HepG2 (cell line): ENCODE measurements around the gene SOX12. TPM values are rescaled to one million over a fixed set of nuclear protein-coding genes. Genes with fewer than 3 reads are reported as not detected.

ENCODE experiments used
- ATAC-seq: fragments of 200-7000 bp; cut with Tn5 transposase; 3 replicates; pipeline ENCODE4 v1.9.1; 2020; ENCODE audit warnings: mild to moderate bottlenecking, moderate library complexity
- BruUV-seq: library from RNA; stranded (reverse); fragments of 400-500 nt; replicated peaks from 2 replicates; lab custom pipeline; 2021; lab: Mats Ljungman, UMichigan
- CTCF ChIA-PET: fragments of 300-600 bp; formaldehyde crosslinking; extraction: SDS; loops from one replicate; lab custom pipeline; 2021; ENCODE audit warnings: low total read pairs, inconsistent platforms, low intra/inter-chr PET ratio; lab: Yijun Ruan, JAX
- POLR2A ChIA-PET: fragments of 350-600 bp; sonication (Branson Sonifier 250); formaldehyde crosslinking; loops from one replicate; lab custom pipeline; 2020; ENCODE audit warnings: antibody characterized with exemption, inconsistent platforms; lab: Yijun Ruan, JAX
- DNase-seq: peaks from one replicate; pipeline ENCODE4 v3.0.0-alpha.2; 2015; ENCODE audit warnings: low spot score
- FAIRE-seq: peaks from 3 replicates; lab custom pipeline; 2011; peaks lifted over from hg19 to GRCh38; lab: Jason Lieb, UNC
- H2AFZ ChIP-seq: one replicate; pipeline ENCODE4 v1.6.1; 2011; ENCODE audit warnings: low read length, inconsistent platforms
- H3K27ac ChIP-seq: fragments of 300-600 bp; 3 replicates; pipeline ENCODE4 v1.8.0; 2011; ENCODE audit warnings: mixed run types, mild to moderate bottlenecking, mixed read lengths, low read length, inconsistent platforms; ENCODE audit not compliant: insufficient read depth; ENCODE audit errors: extremely low read length
- H3K27me3 ChIP-seq, 2 experiments: fragments of 200-600 bp in 1 of 2; 2 replicates in 1 of 2; 3 replicates in 1 of 2; pipeline versions ENCODE4 v1.6.0 to v1.8.0; 2011; ENCODE audit warnings: low read length in 2 of 2, mild to moderate bottlenecking in 2 of 2, moderate library complexity in 2 of 2, inconsistent platforms in 1 of 2; ENCODE audit not compliant: insufficient read depth in 2 of 2, control insufficient read depth in 1 of 2
- H3K36me3 ChIP-seq, 2 experiments: fragments of 200-600 bp in 1 of 2; replicated peaks in 1 of 2; 2 replicates in 1 of 2; 3 replicates in 1 of 2; pipeline versions ENCODE4 v1.5.1 to v1.8.0; 2011; ENCODE audit warnings: low read length in 2 of 2, inconsistent platforms in 1 of 2; ENCODE audit not compliant: insufficient read depth in 2 of 2, control insufficient read depth in 1 of 2
- H3K4me1 ChIP-seq: 2 replicates; pipeline ENCODE4 v1.5.1; 2012; ENCODE audit warnings: low read length, inconsistent platforms; ENCODE audit not compliant: insufficient read depth
- H3K4me2 ChIP-seq: 2 replicates; pipeline ENCODE4 v1.6.0; 2011; ENCODE audit warnings: low read depth, low read length, inconsistent platforms
- H3K4me3 ChIP-seq, 3 experiments: fragments of 200-600 bp in 1 of 3; sonication (generic), shearing (Covaris generic) in 1 of 3; replicated peaks in 1 of 3; 2 replicates each; pipeline ENCODE4 v1.5.1; 2011 to 2016; ENCODE audit warnings: low read length in 3 of 3, inconsistent platforms in 2 of 3, low read depth in 2 of 3, mild to moderate bottlenecking in 2 of 3, control low read depth in 1 of 3, mixed read lengths in 1 of 3; ENCODE audit not compliant: insufficient read depth in 1 of 3
- H3K79me2 ChIP-seq: one replicate; pipeline ENCODE4 v1.6.1; 2011; ENCODE audit warnings: low read length, inconsistent platforms; ENCODE audit not compliant: insufficient read depth
- H3K9ac ChIP-seq: 2 replicates; pipeline ENCODE4 v1.6.0; 2011; ENCODE audit warnings: mild to moderate bottlenecking, low read depth, low read length, inconsistent platforms; ENCODE audit not compliant: insufficient read depth
- H3K9me3 ChIP-seq: 2 replicates; pipeline ENCODE4 v1.5.1; 2012; ENCODE audit warnings: mild to moderate bottlenecking, low read length
- H4K20me1 ChIP-seq: 2 replicates; pipeline ENCODE4 v1.6.0; 2011; ENCODE audit warnings: inconsistent platforms, mild to moderate bottlenecking, low read length, moderate library complexity; ENCODE audit not compliant: insufficient read depth
- MED8 ChIP-seq: sonication (generic); formaldehyde crosslinking; IDR thresholded peaks from 2 replicates; pipeline ENCODE4 v1.8.1; 2023; ENCODE audit warnings: mild to moderate bottlenecking, missing genetic modification reagents; ENCODE audit not compliant: insufficient replicate concordance
- NFE2L1 ChIP-seq: sonication (generic); formaldehyde crosslinking; IDR thresholded peaks from 2 replicates; pipeline ENCODE4 v1.4.0; 2020; ENCODE audit warnings: missing genetic modification reagents, mild to moderate bottlenecking, borderline replicate concordance
- RERE ChIP-seq: IDR thresholded peaks from 2 replicates; pipeline ENCODE4 v1.6.1; 2016; ENCODE audit warnings: low read depth, missing genetic modification reagents, missing compliant biosample characterization
- SMAD9 ChIP-seq: sonication (generic); formaldehyde crosslinking; IDR thresholded peaks from 2 replicates; pipeline ENCODE4 v1.5.1; 2020; ENCODE audit warnings: mild to moderate bottlenecking, missing genetic modification reagents
- SP1 ChIP-seq, 2 experiments: fragments of 450-650 bp in 1 of 2; sonication (generic) in 1 of 2; formaldehyde crosslinking in 1 of 2; IDR thresholded peaks; 2 replicates each; pipeline versions ENCODE4 v1.4.0 to v1.6.1; 2016 to 2020; ENCODE audit warnings: missing genetic modification reagents in 1 of 2
- THYN1 ChIP-seq: sonication (generic); formaldehyde crosslinking; IDR thresholded peaks from 2 replicates; pipeline ENCODE4 v1.8.1; 2023; ENCODE audit warnings: low read depth, mild to moderate bottlenecking, moderate library complexity, missing genetic modification reagents, borderline replicate concordance
- ZFY ChIP-seq: sonication (generic); formaldehyde crosslinking; IDR thresholded peaks from 2 replicates; pipeline ENCODE4 v1.4.0; 2020; ENCODE audit warnings: missing genetic modification reagents
- ZKSCAN5 ChIP-seq: sonication (generic); formaldehyde crosslinking; IDR thresholded peaks from 2 replicates; pipeline ENCODE4 v1.5.1; 2020; ENCODE audit warnings: mild to moderate bottlenecking, missing genetic modification reagents
- ZMYM2 ChIP-seq: sonication (generic); formaldehyde crosslinking; IDR thresholded peaks from 2 replicates; pipeline ENCODE4 v1.8.0; 2022; ENCODE audit warnings: mild to moderate bottlenecking, missing genetic modification reagents
- ZNF260 ChIP-seq: sonication (generic); formaldehyde crosslinking; IDR thresholded peaks from 2 replicates; pipeline ENCODE4 v1.4.0; 2020; ENCODE audit warnings: missing genetic modification reagents, low read depth, mild to moderate bottlenecking, borderline replicate concordance
- WGBS: methylation state at CpG from one replicate; pipeline ENCODE4 v1.1.6; 2017; ENCODE audit warnings: low lambda C conversion rate; 5-methylcytosine and 5-hydroxymethylcytosine counted together
- in situ Hi-C: cut with HindIII; loops from 2 replicates; pipeline ENCODE4 v1.10.0; 2017; ENCODE audit warnings: low pct_unique_long_range_greater_than_20kb; ENCODE audit not compliant: extremely low pct_ligation_motif_present
- intact Hi-C: fragments of 100-400 bp; cut with micrococcal nuclease; formaldehyde crosslinking; loops from one replicate; pipeline ENCODE4 v1.10.0; 2022; ENCODE audit not compliant: unreplicated experiment
- polyA plus RNA-seq, 8 experiments: library from polyadenylated mRNA; depleted of rRNA in 3 of 8; stranded (reverse) in 7 of 8; unstranded in 1 of 8; fragments of >200 nt; fragmentation: Illumina TruSeq in 4 of 8; extraction: Trizol in 4 of 8; gene quantifications; 2 replicates each; pipeline versions ENCODE4 v1.2.1 to v1.2.3, GENCODE V29; 2011 to 2016; ENCODE audit warnings: low read depth in 4 of 8, missing spikeins in 1 of 8, mixed read lengths in 1 of 8; ENCODE audit not compliant: insufficient read depth in 1 of 8
- total RNA-seq, 5 experiments: library from RNA; depleted of rRNA; stranded (reverse); fragments of >200 nt; fragmentation: Illumina TruSeq; extraction: Trizol; gene quantifications; 2 replicates each; pipeline ENCODE4 v1.2.3, GENCODE V29; 2016; ENCODE audit warnings: low read depth in 1 of 5
- TF ChIP-seq, protein P1 (sequence below): sonication (generic); formaldehyde crosslinking; IDR thresholded peaks from 2 replicates; pipeline ENCODE4 v1.5.0; 2020; ENCODE audit warnings: missing genetic modification reagents, mild to moderate bottlenecking, borderline replicate concordance
- TF ChIP-seq, protein P2 (sequence below): sonication (generic); formaldehyde crosslinking; conservative IDR thresholded peaks from 2 replicates; pipeline ENCODE4 v1.4.0; 2020; ENCODE audit warnings: missing genetic modification reagents
- TF ChIP-seq, protein P3 (sequence below): sonication (generic); formaldehyde crosslinking; IDR thresholded peaks from 2 replicates; pipeline ENCODE4 v1.8.0; 2022; ENCODE audit warnings: missing genetic modification reagents, mild to moderate bottlenecking, inconsistent platforms, borderline replicate concordance

Gene SOX12
- total and polyA plus RNA-seq, 2 of the 13 experiments (the other 11 are each of a cell fraction or from before 2014, with no cell fraction given) = 10.0 to 18.7 TPM

GRCh38 chr20:298776-299391 is 26.5 kb upstream of the SOX12 start:
- BruUV-seq = no TSS peak
- intact Hi-C loops = no loop called here
- H3K9ac ChIP-seq = peak overlapping the region; percentile 84
- no peak overlapping the region for H2AFZ ChIP-seq
- 11% methylated on average over 15 of the region's 15 CpGs for WGBS
- in situ Hi-C loops = no loop called here
- H4K20me1 ChIP-seq = peaks cover 25% of the 10 kb centered on the region
- H3K9me3 ChIP-seq = no peaks in the 10 kb centered on the region
- ChIA-PET POLR2A (interaction anchor here (1.1 to 8.1 kb wide), 5 partner anchors 10 to 49 kb away, joined by 4 to 106 read pairs (median 18); partner anchors contain the start of genes NRSN2 and SOX12), CTCF (no interaction called here)
- peak overlapping the region; percentile 80 for H3K4me2 ChIP-seq
- DNase-seq = no peak
- peaks cover 0 to 13% of the 10 kb centered on the region in 2 experiments; a peak in 3 of 5 replicates for H3K27me3 ChIP-seq
- peak overlapping the region; percentile 69 to 93 (median 89) for H3K4me3 ChIP-seq
- no peak for ATAC-seq
- FAIRE-seq = no peak
- peak overlapping the region; percentile 92 for H3K27ac ChIP-seq
- peaks cover 39% of the 10 kb centered on the region for H3K4me1 ChIP-seq
- H3K36me3 ChIP-seq = no peaks in the 10 kb centered on the region
- H3K79me2 ChIP-seq = peaks cover 42% of the 10 kb centered on the region
- TF ChIP-seq, protein P1, sequence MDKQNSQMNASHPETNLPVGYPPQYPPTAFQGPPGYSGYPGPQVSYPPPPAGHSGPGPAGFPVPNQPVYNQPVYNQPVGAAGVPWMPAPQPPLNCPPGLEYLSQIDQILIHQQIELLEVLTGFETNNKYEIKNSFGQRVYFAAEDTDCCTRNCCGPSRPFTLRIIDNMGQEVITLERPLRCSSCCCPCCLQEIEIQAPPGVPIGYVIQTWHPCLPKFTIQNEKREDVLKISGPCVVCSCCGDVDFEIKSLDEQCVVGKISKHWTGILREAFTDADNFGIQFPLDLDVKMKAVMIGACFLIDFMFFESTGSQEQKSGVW (CRISPR knock-in tag) = no peak
- TF ChIP-seq MED8 (CRISPR knock-in tag) = no peak
- no peak for TF ChIP-seq SP1 (IDR thresholded peaks at IDR 0.05)
- TF ChIP-seq SP1 (CRISPR knock-in tag; IDR thresholded peaks at IDR 0.05) = no peak
- no peak for TF ChIP-seq ZFY (CRISPR knock-in tag)
- TF ChIP-seq ZNF260 (CRISPR knock-in tag) = no peak
- TF ChIP-seq RERE (CRISPR knock-in tag) = no peak
- 0 out of 2 replicates have a peak, but pooled peaks have one; percentile 16 for TF ChIP-seq THYN1 (CRISPR knock-in tag)
- no peak for TF ChIP-seq SMAD9 (CRISPR knock-in tag)
- TF ChIP-seq, protein P2, sequence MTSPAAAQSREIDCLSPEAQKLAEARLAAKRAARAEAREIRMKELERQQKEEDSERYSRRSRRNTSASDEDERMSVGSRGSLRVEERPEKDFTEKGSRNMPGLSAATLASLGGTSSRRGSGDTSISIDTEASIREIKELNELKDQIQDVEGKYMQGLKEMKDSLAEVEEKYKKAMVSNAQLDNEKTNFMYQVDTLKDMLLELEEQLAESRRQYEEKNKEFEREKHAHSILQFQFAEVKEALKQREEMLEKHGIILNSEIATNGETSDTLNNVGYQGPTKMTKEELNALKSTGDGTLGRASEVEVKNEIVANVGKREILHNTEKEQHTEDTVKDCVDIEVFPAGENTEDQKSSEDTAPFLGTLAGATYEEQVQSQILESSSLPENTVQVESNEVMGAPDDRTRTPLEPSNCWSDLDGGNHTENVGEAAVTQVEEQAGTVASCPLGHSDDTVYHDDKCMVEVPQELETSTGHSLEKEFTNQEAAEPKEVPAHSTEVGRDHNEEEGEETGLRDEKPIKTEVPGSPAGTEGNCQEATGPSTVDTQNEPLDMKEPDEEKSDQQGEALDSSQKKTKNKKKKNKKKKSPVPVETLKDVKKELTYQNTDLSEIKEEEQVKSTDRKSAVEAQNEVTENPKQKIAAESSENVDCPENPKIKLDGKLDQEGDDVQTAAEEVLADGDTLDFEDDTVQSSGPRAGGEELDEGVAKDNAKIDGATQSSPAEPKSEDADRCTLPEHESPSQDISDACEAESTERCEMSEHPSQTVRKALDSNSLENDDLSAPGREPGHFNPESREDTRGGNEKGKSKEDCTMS (CRISPR knock-in tag) = no peak
- TF ChIP-seq, protein P3, sequence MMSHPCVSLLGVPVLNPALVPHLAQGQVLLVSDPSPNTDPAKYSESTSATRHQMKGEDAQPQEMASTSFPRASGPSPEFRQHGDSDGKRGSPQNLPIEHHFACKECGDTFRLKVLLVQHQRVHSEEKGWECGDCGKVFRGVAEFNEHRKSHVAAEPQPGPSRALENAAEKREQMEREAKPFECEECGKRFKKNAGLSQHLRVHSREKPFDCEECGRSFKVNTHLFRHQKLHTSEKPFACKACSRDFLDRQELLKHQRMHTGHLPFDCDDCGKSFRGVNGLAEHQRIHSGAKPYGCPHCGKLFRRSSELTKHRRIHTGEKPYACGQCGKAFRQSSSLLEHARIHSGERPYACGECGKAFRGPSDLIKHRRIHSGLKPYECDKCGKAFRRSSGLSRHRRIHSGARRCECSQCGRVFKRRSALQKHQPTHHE (CRISPR knock-in tag) = no peak
- no peak for TF ChIP-seq NFE2L1
- TF ChIP-seq ZMYM2 (CRISPR knock-in tag) = no peak
- no peak for TF ChIP-seq ZKSCAN5
